Caco-2 (cell line): ENCODE measurements around the gene RTKN2. TPM values are rescaled to one million over a fixed set of nuclear protein-coding genes. Genes with fewer than 3 reads are reported as not detected.
A peak's percentile ranks its signal among the peaks of the same experiment; 100 is the strongest.

Experiments
- Bru-seq: library from RNA; stranded (reverse); fragments of 400-500 nt; gene quantifications from one replicate; lab custom pipeline; 2021; lab: Mats Ljungman, UMichigan
- BruChase-seq, 2 experiments: library from RNA; stranded (reverse); fragments of 400-500 nt; gene quantifications; one replicate each; lab custom pipeline; 2021; lab: Mats Ljungman, UMichigan
- BruUV-seq: library from RNA; stranded (reverse); fragments of 400-500 nt; replicated peaks from 2 replicates; lab custom pipeline; 2021; lab: Mats Ljungman, UMichigan
- CTCF ChIA-PET: fragments of 300-600 bp; sonication (Branson Sonifier 250); formaldehyde crosslinking; loops from one replicate; lab custom pipeline; 2022; ENCODE audit warnings: antibody characterized with exemption; lab: Charles Lee
- POLR2A ChIA-PET: fragments of 300-600 bp; sonication (Branson Sonifier 250); formaldehyde crosslinking; loops from one replicate; lab custom pipeline; 2022; ENCODE audit warnings: antibody characterized with exemption; lab: Charles Lee
- DNase-seq, 2 experiments: peaks; one replicate each; pipeline versions ENCODE4 v3.0.0 to v3.0.0-alpha.2; 2020 to 2022
- H3K27me3 ChIP-seq: replicated peaks from 2 replicates; pipeline ENCODE4 v1.6.0; 2011; ENCODE audit warnings: low read length; ENCODE audit not compliant: control insufficient read depth, insufficient read depth
- H3K36me3 ChIP-seq: 2 replicates; pipeline ENCODE4 v1.5.1; 2011; ENCODE audit warnings: low read length; ENCODE audit not compliant: control insufficient read depth, insufficient read depth
- H3K4me1 ChIP-seq: fragments of 250-450 bp; sonication (Bioruptor Pico); 2 replicates; pipeline ENCODE4 v1.5.1; 2020; ENCODE audit warnings: mild to moderate bottlenecking
- H3K4me3 ChIP-seq: 2 replicates; pipeline ENCODE4 v1.5.1; 2011; ENCODE audit warnings: low read depth, mild to moderate bottlenecking, control low read depth, low read length
- H3K9me3 ChIP-seq: fragments of 250-450 bp; sonication (Bioruptor Pico); 2 replicates; pipeline ENCODE4 v1.5.1; 2020; ENCODE audit warnings: mild to moderate bottlenecking, moderate library complexity
- H3K27ac Mint-ChIP-seq: one replicate; pipeline ENCODE4 v1.8.0; 2022; ENCODE audit warnings: mixed read lengths; ENCODE audit not compliant: unreplicated experiment
- H3K27me3 Mint-ChIP-seq: one replicate; pipeline ENCODE4 v1.8.0; 2022; ENCODE audit warnings: mixed read lengths; ENCODE audit not compliant: insufficient read depth, unreplicated experiment
- H3K36me3 Mint-ChIP-seq: one replicate; pipeline ENCODE4 v1.8.0; 2022; ENCODE audit warnings: mild to moderate bottlenecking, mixed read lengths; ENCODE audit not compliant: insufficient read depth, unreplicated experiment
- H3K4me1 Mint-ChIP-seq: one replicate; pipeline ENCODE4 v1.8.0; 2022; ENCODE audit warnings: low read depth, mixed read lengths; ENCODE audit not compliant: unreplicated experiment
- H3K4me3 Mint-ChIP-seq: one replicate; pipeline ENCODE4 v1.8.0; 2022; ENCODE audit warnings: mild to moderate bottlenecking, moderate library complexity, mixed read lengths; ENCODE audit not compliant: unreplicated experiment
- H3K9me3 Mint-ChIP-seq: one replicate; pipeline ENCODE4 v1.8.0; 2022; ENCODE audit warnings: mixed read lengths; ENCODE audit not compliant: unreplicated experiment
- CTCF ChIP-seq, 2 experiments: fragments of 200-600 bp in 1 of 2; IDR thresholded peaks; 1 replicate in 1 of 2; 2 replicates in 1 of 2; pipeline versions ENCODE4 v1.5.1 to v1.8.0; 2011 to 2022; ENCODE audit warnings: antibody characterized with exemption in 1 of 2, control low read depth in 1 of 2, inconsistent platforms in 1 of 2, low read depth in 1 of 2, low read length in 1 of 2, mild to moderate bottlenecking in 1 of 2, moderate library complexity in 1 of 2; ENCODE audit not compliant: insufficient read depth in 1 of 2, severe bottlenecking in 1 of 2, unreplicated experiment in 1 of 2
- intact Hi-C: fragments of 100-400 bp; cut with micrococcal nuclease; formaldehyde crosslinking; loops from one replicate; pipeline ENCODE4 v1.10.0; 2022; ENCODE audit not compliant: unreplicated experiment
- long read RNA-seq: library from polyadenylated mRNA; stranded (forward); transcript quantifications from one replicate; pipeline ENCODE4 v2.0.0, GENCODE V29; 2022
- total RNA-seq: library from RNA; stranded (reverse); gene quantifications from 2 replicates; pipeline ENCODE4 v1.2.3, GENCODE V29; 2022

RTKN2 gene
- 36.2 and 37.1 TPM in 2 replicates for total RNA-seq
- Bru-seq, nascent RNA: percentile 92 among the genes with signal in this experiment
- BruChase-seq, experiment 1, labeled RNA remaining after a 2-hour chase: percentile 93 among the genes with signal in this experiment
- percentile 86 among the genes with signal in this experiment for BruChase-seq, experiment 2, labeled RNA remaining after a 6-hour chase
- long read RNA-seq, full-length matches to known transcripts: 57 of 85 reads
- long read RNA-seq, partial matches to known transcripts: 8 of 85 reads
- long read RNA-seq, other reads (novel, unspliced or antisense): 20 of 85 reads

- H3K36me3 Mint-ChIP-seq: peaks cover 15% of the 10 kb centered on the region
- intact Hi-C loops: loop anchor here (2.0 to 10.0 kb wide), 3 partner anchors 112 to 546 kb away; partner anchors contain the start of gene EGR2
- peak within 1 kb of the TSS; percentile 66 for H3K4me3 ChIP-seq
- peak; percentile 99 to 100 for DNase-seq
- peaks cover 23% of the 10 kb centered on the region for H3K4me1 ChIP-seq
- no peaks in the 10 kb centered on the region for H3K36me3 ChIP-seq
- no peaks in the 10 kb centered on the region for H3K27me3 ChIP-seq
- peaks cover 7% of the 10 kb centered on the region for H3K27me3 Mint-ChIP-seq
- TF ChIP-seq CTCF (IDR thresholded peaks at IDR 0.05; ENCODE audit: insufficient read depth in 1 of 2, low read depth in 1 of 2, low read length in 1 of 2, severe bottlenecking in 1 of 2, unreplicated experiment in 1 of 2): no peak
- no TSS peak for BruUV-seq
- H3K4me1 Mint-ChIP-seq: peaks cover 26% of the 10 kb centered on the region
- H3K9me3 Mint-ChIP-seq: no peaks in the 10 kb centered on the region
- peak within 1 kb of the TSS; percentile 61 for H3K27ac Mint-ChIP-seq
- peak within 1 kb of the TSS; percentile 78 for H3K4me3 Mint-ChIP-seq
- H3K9me3 ChIP-seq: no peaks in the 10 kb centered on the region
- ChIA-PET POLR2A (interaction anchor here (0.5 to 1.0 kb wide), 12 partner anchors 8 to 1490 kb away, joined by 3 to 5 read pairs (median 3); partner anchors contain the start of genes CDK1 and EGR2), CTCF (interaction anchor here (0.6 to 1.1 kb wide), 4 partner anchors 19 to 146 kb away, joined by 3 to 6 read pairs (median 3); no protein-coding TSS in a partner anchor)
Measured at GRCh38 chr10:62268399-62269114, at the start of gene RTKN2. Gene RTKN2, minus strand, starts transcription at chr10:62268844. Its CDS starts 234 bp downstream, at chr10:62268610.

DNA sequence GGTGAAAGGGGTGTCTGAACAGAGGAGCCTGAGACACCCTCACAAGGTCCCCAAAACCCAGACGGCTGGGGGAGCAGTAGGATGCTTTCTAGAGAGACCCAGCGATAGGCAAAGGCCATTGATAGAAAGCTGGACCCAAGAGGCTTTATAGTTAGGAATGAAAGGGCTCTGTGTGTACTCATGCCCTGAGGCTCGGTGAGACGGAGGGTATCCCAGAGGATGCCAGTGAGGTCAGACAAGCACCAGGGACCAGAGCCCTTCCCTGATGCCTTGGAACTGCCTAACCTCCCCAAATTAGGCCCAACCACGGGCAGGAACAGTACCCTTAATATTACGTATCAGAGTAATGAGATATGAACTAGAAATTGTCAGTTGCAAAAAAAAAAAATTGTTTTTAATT, 48.6 kb upstream of the RTKN2 start:
- Histone ChIP-seq H3K27me3 (no peaks in the 10 kb centered on the region), H3K4me1 (no peaks in the 10 kb centered on the region), H3K9me3 (no peaks in the 10 kb centered on the region), H3K4me3 (no peak overlapping the region), H3K36me3 (no peaks in the 10 kb centered on the region)
- BruUV-seq: no TSS peak
- no peak overlapping the region for H3K4me3 Mint-ChIP-seq
- DNase-seq: no peak
- POLR2A ChIA-PET: no interaction called here
- no peaks in the 10 kb centered on the region for H3K36me3 Mint-ChIP-seq
- intact Hi-C loops: no loop called here
- CTCF ChIA-PET: no interaction called here
- H3K27me3 Mint-ChIP-seq: peaks cover 8% of the 10 kb centered on the region
- no peaks in the 10 kb centered on the region for H3K9me3 Mint-ChIP-seq
- no peak overlapping the region for H3K27ac Mint-ChIP-seq
- no peak for TF ChIP-seq CTCF (IDR thresholded peaks at IDR 0.05; ENCODE audit: insufficient read depth in 1 of 2, low read depth in 1 of 2, low read length in 1 of 2, severe bottlenecking in 1 of 2, unreplicated experiment in 1 of 2)
- no peaks in the 10 kb centered on the region for H3K4me1 Mint-ChIP-seq

GRCh38 chr10:62309254-62309653, 40.6 kb upstream of the RTKN2 start:
- H3K36me3 Mint-ChIP-seq: no peaks in the 10 kb centered on the region
- Histone ChIP-seq H3K4me1 (no peaks in the 10 kb centered on the region), H3K4me3 (no peak overlapping the region), H3K27me3 (no peaks in the 10 kb centered on the region; the same call in 1 of the 2 replicates), H3K9me3 (no peaks in the 10 kb centered on the region), H3K36me3 (no peaks in the 10 kb centered on the region)
- H3K4me3 Mint-ChIP-seq: no peak overlapping the region
- no peak for DNase-seq
- H3K4me1 Mint-ChIP-seq: no peaks in the 10 kb centered on the region
- H3K27me3 Mint-ChIP-seq: peaks cover 27% of the 10 kb centered on the region
- H3K9me3 Mint-ChIP-seq: no peaks in the 10 kb centered on the region
- H3K27ac Mint-ChIP-seq: no peak overlapping the region
- intact Hi-C loops: no loop called here
- TF ChIP-seq CTCF (IDR thresholded peaks at IDR 0.05; ENCODE audit: insufficient read depth in 1 of 2, low read depth in 1 of 2, low read length in 1 of 2, severe bottlenecking in 1 of 2, unreplicated experiment in 1 of 2): no peak
- no TSS peak for BruUV-seq
- CTCF ChIA-PET: no interaction called here
- POLR2A ChIA-PET: no interaction called here
